SU-DHL-6 (cell line): ENCODE results near the gene F3.

Source experiments
- H2AFZ ChIP-seq: fragments of 200-600 bp; sonication (generic); 2 replicates; pipeline ENCODE4 v1.6.1; 2014; ENCODE audit warnings: low read depth, mild to moderate bottlenecking, moderate library complexity, mixed read lengths, antibody characterized with exemption, low read length; ENCODE audit not compliant: severe bottlenecking
- H3F3A ChIP-seq: fragments of 200-600 bp; shearing (Covaris generic); 2 replicates; pipeline ENCODE4 v1.6.0; 2016; ENCODE audit warnings: antibody characterized with exemption, mild to moderate bottlenecking; ENCODE audit not compliant: insufficient read depth
- H3K27ac ChIP-seq: fragments of 200-600 bp; sonication (generic); 2 replicates; pipeline ENCODE4 v1.5.1; 2016; ENCODE audit warnings: low read depth, mild to moderate bottlenecking, low read length, moderate library complexity, mixed read lengths
- H3K27me3 ChIP-seq: fragments of 200-600 bp; sonication (generic), shearing (Covaris generic); 2 replicates; pipeline ENCODE4 v1.6.0; 2014; ENCODE audit warnings: mild to moderate bottlenecking, low read length
- H3K36me3 ChIP-seq: fragments of 200-600 bp; sonication (generic); 2 replicates; pipeline ENCODE4 v1.6.1; 2014; ENCODE audit warnings: mild to moderate bottlenecking, low read length, mixed read lengths
- H3K4me2 ChIP-seq: fragments of 300-600, 200-600 bp; shearing (Covaris generic), sonication (generic); 2 replicates; pipeline ENCODE4 v1.6.0; 2014; ENCODE audit warnings: low read length, low read depth, mild to moderate bottlenecking; ENCODE audit not compliant: poor library complexity, severe bottlenecking
- H3K4me3 ChIP-seq: fragments of 200-600 bp; sonication (generic); 2 replicates; pipeline ENCODE4 v1.5.1; 2014; ENCODE audit warnings: antibody characterized with exemption, low read length, mild to moderate bottlenecking, mixed read lengths; ENCODE audit not compliant: insufficient read depth, poor library complexity, severe bottlenecking
- H3K79me2 ChIP-seq: fragments of 200-600 bp; sonication (generic); 2 replicates; pipeline ENCODE4 v1.6.1; 2014; ENCODE audit warnings: mild to moderate bottlenecking, low read length, moderate library complexity; ENCODE audit not compliant: insufficient read depth
- H3K9ac ChIP-seq: fragments of 200-600 bp; sonication (generic); 2 replicates; pipeline ENCODE4 v1.7.0; 2014; ENCODE audit warnings: mild to moderate bottlenecking, low read length
- H3K9me2 ChIP-seq: fragments of 200-600 bp; sonication (generic); replicated peaks from 2 replicates; pipeline ENCODE4 v1.6.1; 2014; ENCODE audit warnings: low read length; ENCODE audit not compliant: insufficient read depth
- H3K9me3 ChIP-seq: fragments of 200-600 bp; sonication (generic); 2 replicates; pipeline ENCODE4 v1.6.1; 2014; ENCODE audit warnings: low read length, mixed read lengths; ENCODE audit not compliant: insufficient read depth
- H4K20me1 ChIP-seq: fragments of 200-600 bp; sonication (generic); 2 replicates; pipeline ENCODE4 v1.6.1; 2014; ENCODE audit warnings: low read depth, mild to moderate bottlenecking, antibody characterized with exemption, low read length, moderate library complexity, mixed read lengths
- EZH2phosphoT487 ChIP-seq: fragments of 200-600 bp; sonication (generic), shearing (Covaris generic); conservative IDR thresholded peaks from 2 replicates; pipeline ENCODE4 v1.6.1; 2018; ENCODE audit warnings: mild to moderate bottlenecking, antibody characterized with exemption, low read length, moderate library complexity, mixed read lengths
- TF ChIP-seq, protein P1 (sequence below): fragments of 200-600 bp; sonication (generic); IDR thresholded peaks from one replicate; pipeline ENCODE4 v1.5.1; 2017; ENCODE audit warnings: antibody characterized with exemption, mild to moderate bottlenecking, low read length, moderate library complexity; ENCODE audit not compliant: insufficient read depth, poor library complexity, severe bottlenecking

Gene F3

DNA sequence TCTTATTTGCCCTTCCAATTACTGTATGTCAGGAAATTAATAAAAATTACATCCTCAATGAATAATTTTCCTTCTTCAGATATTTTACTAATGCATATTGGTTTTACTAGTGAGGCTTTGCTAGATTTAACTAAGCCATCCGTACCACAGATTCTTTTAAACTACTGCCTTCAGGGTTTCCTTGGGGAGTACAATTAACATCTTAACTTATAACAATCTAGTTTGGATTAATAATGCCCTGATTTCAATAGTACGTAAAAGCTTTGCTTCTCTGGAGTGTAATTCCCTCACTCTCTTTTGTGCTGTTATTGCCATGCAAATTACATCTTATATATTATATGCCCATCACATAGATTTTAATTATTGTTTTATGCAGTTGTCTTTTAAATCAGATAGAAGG lies 24.3 kb upstream of the F3 start:
- Histone ChIP-seq H2AFZ (no peak overlapping the region), H3K9me2 (no peaks in the 10 kb centered on the region), H3K27me3 (no peaks in the 10 kb centered on the region), H3K79me2 (no peaks in the 10 kb centered on the region), H3K9ac (no peak overlapping the region), H3K4me2 (no peak overlapping the region), H3F3A (no peaks in the 10 kb centered on the region), H4K20me1 (no peaks in the 10 kb centered on the region), H3K36me3 (no peaks in the 10 kb centered on the region), H3K9me3 (no peaks in the 10 kb centered on the region), H3K27ac (no peak overlapping the region), H3K4me3 (no peak overlapping the region)
- TF ChIP-seq, protein P1, sequence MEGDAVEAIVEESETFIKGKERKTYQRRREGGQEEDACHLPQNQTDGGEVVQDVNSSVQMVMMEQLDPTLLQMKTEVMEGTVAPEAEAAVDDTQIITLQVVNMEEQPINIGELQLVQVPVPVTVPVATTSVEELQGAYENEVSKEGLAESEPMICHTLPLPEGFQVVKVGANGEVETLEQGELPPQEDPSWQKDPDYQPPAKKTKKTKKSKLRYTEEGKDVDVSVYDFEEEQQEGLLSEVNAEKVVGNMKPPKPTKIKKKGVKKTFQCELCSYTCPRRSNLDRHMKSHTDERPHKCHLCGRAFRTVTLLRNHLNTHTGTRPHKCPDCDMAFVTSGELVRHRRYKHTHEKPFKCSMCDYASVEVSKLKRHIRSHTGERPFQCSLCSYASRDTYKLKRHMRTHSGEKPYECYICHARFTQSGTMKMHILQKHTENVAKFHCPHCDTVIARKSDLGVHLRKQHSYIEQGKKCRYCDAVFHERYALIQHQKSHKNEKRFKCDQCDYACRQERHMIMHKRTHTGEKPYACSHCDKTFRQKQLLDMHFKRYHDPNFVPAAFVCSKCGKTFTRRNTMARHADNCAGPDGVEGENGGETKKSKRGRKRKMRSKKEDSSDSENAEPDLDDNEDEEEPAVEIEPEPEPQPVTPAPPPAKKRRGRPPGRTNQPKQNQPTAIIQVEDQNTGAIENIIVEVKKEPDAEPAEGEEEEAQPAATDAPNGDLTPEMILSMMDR: no peak
- no peak for TF ChIP-seq EZH2phosphoT487

DNA sequence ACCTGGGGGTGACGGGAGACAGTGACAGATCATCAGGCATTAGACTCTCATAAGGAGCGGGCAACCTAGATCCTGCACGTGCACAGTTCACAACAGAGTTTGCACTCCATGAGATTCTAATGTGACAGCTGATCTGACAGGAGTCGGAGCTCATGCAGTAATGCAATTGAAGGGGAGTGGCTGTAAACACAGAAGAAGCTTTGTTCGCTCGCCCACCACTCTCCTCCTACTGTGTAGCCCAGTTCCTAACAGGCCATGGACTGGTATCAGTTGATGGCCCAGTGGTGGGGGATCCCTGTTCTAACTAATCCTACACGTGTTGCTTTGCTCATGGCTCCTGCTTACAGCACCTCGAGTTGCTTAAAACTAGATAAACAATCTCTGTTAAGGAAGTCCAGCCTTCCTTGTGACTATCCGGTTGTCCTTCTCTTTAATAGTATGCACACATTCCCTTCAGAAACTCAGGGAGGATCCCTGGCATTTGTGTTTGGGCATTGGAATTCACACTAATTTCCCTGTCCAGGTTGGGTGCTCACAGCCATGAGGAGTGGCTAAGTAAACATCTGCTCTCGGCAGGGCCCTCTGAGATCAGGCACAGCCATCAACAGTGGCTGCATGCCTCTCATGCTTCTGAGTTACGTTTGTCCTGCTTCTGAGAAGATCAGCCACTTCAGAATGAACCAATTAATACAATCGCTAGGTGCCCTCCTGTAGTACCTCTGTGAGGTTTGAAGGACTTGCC lies 21.1 kb upstream of the F3 start:
- no peaks in the 10 kb centered on the region for H3K27me3 ChIP-seq
- no peaks in the 10 kb centered on the region for H3K36me3 ChIP-seq
- no peaks in the 10 kb centered on the region for H3F3A ChIP-seq
- H3K27ac ChIP-seq: no peak overlapping the region
- no peaks in the 10 kb centered on the region for H3K9me3 ChIP-seq
- no peak overlapping the region for H3K9ac ChIP-seq
- TF ChIP-seq, protein P1: no peak
- TF ChIP-seq EZH2phosphoT487: no peak
- no peak overlapping the region for H3K4me3 ChIP-seq
- H3K4me2 ChIP-seq: no peak overlapping the region
- no peak overlapping the region for H2AFZ ChIP-seq
- H3K79me2 ChIP-seq: no peaks in the 10 kb centered on the region
- H4K20me1 ChIP-seq: no peaks in the 10 kb centered on the region
- H3K9me2 ChIP-seq: no peaks in the 10 kb centered on the region

DNA sequence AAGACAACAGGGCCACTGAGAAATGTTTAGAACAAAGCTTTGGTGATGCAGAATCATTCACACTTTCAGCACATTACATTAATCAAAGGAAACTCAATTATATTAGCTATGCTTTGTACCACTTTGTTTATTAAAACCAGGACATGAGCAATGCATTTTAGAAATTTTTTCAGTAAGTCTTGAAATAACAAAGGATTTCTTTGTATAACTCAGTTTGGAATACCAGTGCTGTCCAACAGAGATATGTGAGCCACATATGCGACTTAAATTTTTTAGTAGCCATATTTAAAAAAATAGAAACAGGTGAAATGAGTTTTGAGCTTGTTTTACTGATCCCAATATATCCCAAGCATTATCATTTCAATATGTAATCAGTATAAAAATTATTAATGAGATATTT lies 18.8 kb upstream of the F3 start:
- no peaks in the 10 kb centered on the region for H3K27me3 ChIP-seq
- H3K4me2 ChIP-seq: no peak overlapping the region
- no peak overlapping the region for H3K27ac ChIP-seq
- H3K4me3 ChIP-seq: no peak overlapping the region
- H2AFZ ChIP-seq: no peak overlapping the region
- TF ChIP-seq, protein P1: no peak
- no peak for TF ChIP-seq EZH2phosphoT487
- H3K36me3 ChIP-seq: no peaks in the 10 kb centered on the region
- H3K79me2 ChIP-seq: no peaks in the 10 kb centered on the region
- H3K9me2 ChIP-seq: no peaks in the 10 kb centered on the region
- H3K9ac ChIP-seq: no peak overlapping the region
- H4K20me1 ChIP-seq: no peaks in the 10 kb centered on the region
- H3F3A ChIP-seq: no peaks in the 10 kb centered on the region
- no peaks in the 10 kb centered on the region for H3K9me3 ChIP-seq
